Stimulated activated CD8-positive, alpha-beta memory T cell treated with anti-CD3 and anti-CD28 coated beads, Interleukin-4, amount 100 ng/mL, for 24 hours (primary cell): ENCODE data around the gene LHX4.
"Not testable (repeated sequence)": the region's sequence is repeated elsewhere in the genome, so short reads cannot be mapped to it uniquely, and the experiment has no call there.

ENCODE experiments used
- DNase-seq: peaks from one replicate; pipeline ENCODE4 v3.0.0-alpha.2; 2020; ENCODE audit warnings: low read depth

LHX4 gene

GRCh38 chr1:180197231-180197630, 32.8 kb upstream of the LHX4 start:
- no peak for DNase-seq

GRCh38 chr1:180198196-180198595, 31.9 kb upstream of the LHX4 start:
- DNase-seq: no peak

GRCh38 chr1:180198611-180199010, 31.5 kb upstream of the LHX4 start:
- DNase-seq: no peak

- DNase-seq: no peak
Measured at GRCh38 chr1:180199018-180199417, 31.0 kb upstream of the LHX4 start.

- DNase-seq: no peak
Measured at GRCh38 chr1:180201451-180202200, 28.4 kb upstream of the LHX4 start.

GRCh38 chr1:180202588-180202987, 27.5 kb upstream of the LHX4 start:
- DNase-seq: not testable (repeated sequence)

GRCh38 chr1:180204231-180204630, 25.8 kb upstream of the LHX4 start:
- no peak for DNase-seq

GRCh38 chr1:180206581-180206980, 23.5 kb upstream of the LHX4 start:
- no peak for DNase-seq

- DNase-seq: no peak
Measured at GRCh38 chr1:180208264-180208663, 21.8 kb upstream of the LHX4 start.

GRCh38 chr1:180210008-180210620, 19.9 kb upstream of the LHX4 start:
- DNase-seq: no peak

GRCh38 chr1:180211156-180211859, 18.8 kb upstream of the LHX4 start:
- DNase-seq: no peak

GRCh38 chr1:180211860-180212229, 18.2 kb upstream of the LHX4 start:
- no peak for DNase-seq

- no peak for DNase-seq
Measured at GRCh38 chr1:180213401-180214170, 16.5 kb upstream of the LHX4 start.

- DNase-seq: no peak
Measured at GRCh38 chr1:180215856-180216625, 14.0 kb upstream of the LHX4 start.

GRCh38 chr1:180217006-180217405, 13.1 kb upstream of the LHX4 start:
- no peak for DNase-seq

GRCh38 chr1:180218806-180219765, 11.0 kb upstream of the LHX4 start:
- DNase-seq: no peak

- DNase-seq: no peak
Measured at GRCh38 chr1:180219776-180220175, 10.3 kb upstream of the LHX4 start.

- no peak for DNase-seq
Measured at GRCh38 chr1:180221462-180221861, 8.6 kb upstream of the LHX4 start.

GRCh38 chr1:180224902-180225301, 5.2 kb upstream of the LHX4 start:
- no peak for DNase-seq

GRCh38 chr1:180225403-180225802, 4.7 kb upstream of the LHX4 start:
- DNase-seq: no peak
